Left ventricle myocardium inferior (tissue), 1 donor: ENCODE results near the gene PCIF1. TPM values are rescaled to one million over a fixed set of nuclear protein-coding genes. Genes with fewer than 3 reads are reported as not detected.
"Not testable (repeated sequence)": the region's sequence is repeated elsewhere in the genome, so short reads cannot be mapped to it uniquely, and the experiment has no call there.

ENCODE experiments used
- DNase-seq: peaks from one replicate; pipeline ENCODE4 v3.0.0-alpha.2; 2020
- H3K27ac ChIP-seq: fragments of 200-600 bp; replicated peaks from 2 replicates; pipeline ENCODE4 v1.8.0; 2021
- H3K27me3 ChIP-seq: fragments of 200-600 bp; 2 replicates; pipeline ENCODE4 v1.8.0; 2021; ENCODE audit warnings: low read depth
- H3K36me3 ChIP-seq: fragments of 200-600 bp; 2 replicates; pipeline ENCODE4 v1.8.0; 2021
- H3K4me1 ChIP-seq: fragments of 200-600 bp; 2 replicates; pipeline ENCODE4 v1.8.0; 2021
- H3K4me3 ChIP-seq: fragments of 200-600 bp; 2 replicates; pipeline ENCODE4 v1.8.0; 2021; ENCODE audit warnings: mild to moderate bottlenecking, moderate library complexity
- H3K9me3 ChIP-seq: fragments of 200-600 bp; replicated peaks from 2 replicates; pipeline ENCODE4 v1.8.0; 2021
- CTCF ChIP-seq: fragments of 200-600 bp; IDR thresholded peaks from 2 replicates; pipeline ENCODE4 v1.8.0; 2021; ENCODE audit warnings: antibody characterized with exemption, mild to moderate bottlenecking, borderline replicate concordance
- intact Hi-C: fragments of 100-400 bp; cut with micrococcal nuclease; formaldehyde crosslinking; loops from one replicate; pipeline ENCODE4 v1.11.0; 2022
- total RNA-seq: library from RNA; stranded (reverse); fragmentation: NEBNext Ultra II Directional; extraction: Animal tissue kit (Norgen Biotek cat#: 25700); gene quantifications from one replicate; pipeline ENCODE4 v1.2.1, GENCODE V29; 2021
- donor health status: DM: no; HTN: yes; CAD: no; lungs with severe emphysema.

The PCIF1 gene
- total RNA-seq, 1 donor from 2014 or later: 21.9 TPM

- Histone ChIP-seq H3K36me3 (no peaks in the 10 kb centered on the region), H3K4me1 (peaks cover 30% of the 10 kb centered on the region), H3K27me3 (no peaks in the 10 kb centered on the region), H3K4me3 (no peak overlapping the region), H3K27ac (no peak overlapping the region), H3K9me3 (no peaks in the 10 kb centered on the region)
- DNase-seq: no peak
- TF ChIP-seq CTCF: no peak
- intact Hi-C loops: no loop called here
Observed at GRCh38 chr20:45927071-45927878, 7.2 kb upstream of the PCIF1 start.

- not testable (repeated sequence) for H3K9me3 ChIP-seq, H3K36me3 ChIP-seq, H3K27ac ChIP-seq, DNase-seq, H3K4me3 ChIP-seq, H3K27me3 ChIP-seq
- H3K4me1 ChIP-seq: peaks cover 34% of the 10 kb centered on the region
- intact Hi-C loops: loop anchor here (5.0 kb wide), 1 partner anchor 39 kb away; the partner anchor contains the start of genes CTSA and NEURL2
Observed at GRCh38 chr20:45931680-45932079, 2.8 kb upstream of the PCIF1 start.

GRCh38 chr20:45933266-45934045, 1.0 kb upstream of the PCIF1 start:
- Histone ChIP-seq H3K9me3 (no peaks in the 10 kb centered on the region), H3K27me3 (no peaks in the 10 kb centered on the region), H3K4me1 (peaks cover 41% of the 10 kb centered on the region), H3K36me3 (peaks cover 15% of the 10 kb centered on the region), H3K4me3 (peak overlapping the region; percentile 100), H3K27ac (peak overlapping the region; percentile 100)
- DNase-seq: peak; percentile 73
- peak; percentile 59 for TF ChIP-seq CTCF
- intact Hi-C loops: loop anchor here (5.0 kb wide), 1 partner anchor 41 kb away; the partner anchor contains the start of genes CTSA and NEURL2

GRCh38 chr20:45934046-45934585, 367 bp upstream of the PCIF1 start:
- H3K9me3 ChIP-seq: no peaks in the 10 kb centered on the region
- intact Hi-C loops: loop anchor here (5.0 kb wide), 1 partner anchor 42 kb away; the partner anchor contains the start of genes CTSA and NEURL2

GRCh38 chr20:45935416-45936046, 1.0 kb downstream of the PCIF1 start:
- H3K27ac ChIP-seq: peak overlapping the region; percentile 100
- H3K4me1 ChIP-seq: peaks cover 41% of the 10 kb centered on the region
- DNase-seq: no peak
- intact Hi-C loops: no loop called here
- TF ChIP-seq CTCF: no peak
- H3K9me3 ChIP-seq: no peaks in the 10 kb centered on the region
- peaks cover 36% of the 10 kb centered on the region for H3K36me3 ChIP-seq
- peak overlapping the region; percentile 100 for H3K4me3 ChIP-seq
- H3K27me3 ChIP-seq: no peaks in the 10 kb centered on the region

More at GRCh38 chr20:45934046-45934585, 367 bp upstream of the PCIF1 start:
- H3K27ac ChIP-seq: peak overlapping the region; percentile 100
- H3K27me3 ChIP-seq: no peaks in the 10 kb centered on the region
- peak overlapping the region; percentile 100 for H3K4me3 ChIP-seq
- no peak for TF ChIP-seq CTCF
- peak; percentile 70 for DNase-seq
- H3K36me3 ChIP-seq: peaks cover 22% of the 10 kb centered on the region
- H3K4me1 ChIP-seq: peaks cover 41% of the 10 kb centered on the region
